Measurements from ENCODE around the gene THEMIS2. TPM values are rescaled to one million over a fixed set of nuclear protein-coding genes. Genes with fewer than 3 reads are reported as not detected.

THEMIS2 gene
- total and polyA plus RNA-seq, 10 of the 15 experiments (the other 5 are each of a cell fraction or from before 2014, with no cell fraction given) = 9.1 to 114 (median 38.3) TPM

DNA sequence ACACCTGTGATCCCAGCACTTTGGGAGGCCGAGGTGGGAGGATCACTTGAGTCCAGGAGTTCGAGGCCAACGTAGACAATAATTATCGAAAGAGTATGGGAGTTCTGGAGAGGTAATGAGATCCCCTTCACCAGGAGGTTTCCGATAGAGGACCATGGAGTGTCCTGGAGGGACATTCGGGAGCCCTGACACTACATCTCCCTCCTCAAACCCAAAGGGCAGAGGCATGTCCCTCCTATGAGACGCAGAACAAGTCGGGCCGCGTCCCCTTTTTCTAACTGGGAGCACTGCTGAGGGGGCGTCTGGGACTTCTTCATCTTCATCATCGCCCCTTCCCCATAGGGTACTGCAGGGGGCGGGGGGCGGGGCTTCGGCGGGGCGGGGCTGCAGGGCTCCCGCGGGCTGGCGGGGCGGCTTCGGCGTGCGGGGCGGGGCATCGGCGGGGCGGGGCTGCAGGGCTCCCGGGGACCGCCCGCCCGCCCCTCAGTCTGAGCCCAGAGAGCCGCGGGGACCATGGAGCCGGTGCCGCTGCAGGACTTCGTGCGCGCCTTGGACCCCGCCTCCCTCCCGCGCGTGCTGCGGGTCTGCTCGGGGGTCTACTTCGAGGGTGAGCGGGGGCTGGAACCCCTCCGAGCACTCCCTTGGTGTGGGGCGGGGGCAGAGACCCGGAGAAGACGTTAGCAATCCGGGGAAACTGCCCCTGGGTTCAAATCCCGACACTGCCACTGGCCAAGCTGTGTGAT is at the start of gene THEMIS2 (continued):
- TF ChIP-seq HDAC6 (IDR thresholded peaks at IDR 0.05; ENCODE audit: unreplicated experiment) (no peak), NR2C1 (IDR thresholded peaks at IDR 0.05) (no peak), NR2C2 (IDR thresholded peaks at IDR 0.05; ENCODE audit: borderline replicate concordance, control insufficient read depth, insufficient read length, low read depth) (no peak), JUND (IDR thresholded peaks at IDR 0.05; ENCODE audit: low read depth, low read length) (no peak), CBFB (IDR thresholded peaks at IDR 0.05; ENCODE audit: low read depth) (no peak), BCL11A (IDR thresholded peaks at IDR 0.05; ENCODE audit: low read depth, low read length) (no peak), BHLHE40 (IDR thresholded peaks at IDR 0.05; ENCODE audit: borderline replicate concordance in 1 of 2, low read depth in 2 of 2, low read length in 1 of 2) (0 out of 4 replicates have a peak, but pooled peaks of 1 of the 2 experiments have one; percentile 26), CHD4 (IDR thresholded peaks at IDR 0.05) (0 out of 2 replicates have a peak, but pooled peaks have one; percentile 26), ASH2L (IDR thresholded peaks at IDR 0.05; ENCODE audit: borderline replicate concordance, low read depth) (no peak), SPI1 (IDR thresholded peaks at IDR 0.05; ENCODE audit: borderline replicate concordance, insufficient read depth, low read depth, low read length) (no peak), RELB (IDR thresholded peaks at IDR 0.05; ENCODE audit: low read depth) (no peak), IKZF1 (conservative IDR thresholded peaks at IDR 0.05) (peak; percentile 18; the same call in 1 of the 2 replicates), ZSCAN29 (IDR thresholded peaks at IDR 0.05) (no peak), ZZZ3 (IDR thresholded peaks at IDR 0.05; ENCODE audit: control insufficient read depth, insufficient read length, low read depth) (no peak), TBL1XR1 (IDR thresholded peaks at IDR 0.05; ENCODE audit: low read depth, low read length) (no peak), EED (IDR thresholded peaks at IDR 0.05; ENCODE audit: low read depth) (no peak), STAT1 (conservative IDR thresholded peaks at IDR 0.05) (no peak), SIX5 (IDR thresholded peaks at IDR 0.05; ENCODE audit: low read depth, low read length, severe bottlenecking) (no peak), RAD21 (IDR thresholded peaks at IDR 0.05; ENCODE audit: insufficient read depth, low read depth, low read length) (no peak), NFIC (IDR thresholded peaks at IDR 0.05; ENCODE audit: low read depth, low read length) (no peak), KAT2A (conservative IDR thresholded peaks at IDR 0.05; ENCODE audit: control insufficient read depth, low read depth, low read length) (no peak), NFYA (IDR thresholded peaks at IDR 0.05; ENCODE audit: borderline replicate concordance, low read depth, low read length) (no peak), BRCA1 (IDR thresholded peaks at IDR 0.05; ENCODE audit: low read depth, low read length) (no peak), PKNOX1 (IDR thresholded peaks at IDR 0.05) (no peak), EGR1 (IDR thresholded peaks at IDR 0.05; ENCODE audit: borderline replicate concordance in 1 of 2, low read depth in 2 of 2, low read length in 2 of 2) (0 out of 3 replicates have a peak, but pooled peaks of 1 of the 2 experiments have one; percentile 10), ATF7 (IDR thresholded peaks at IDR 0.05; ENCODE audit: low read depth) (no peak), SREBF1 (IDR thresholded peaks at IDR 0.05; ENCODE audit: low read length) (no peak), FOXM1 (IDR thresholded peaks at IDR 0.05; ENCODE audit: low read depth, low read length) (no peak), ETV6 (conservative IDR thresholded peaks at IDR 0.05 in 1 of 2, IDR thresholded peaks at IDR 0.05 in 1 of 2; ENCODE audit: borderline replicate concordance in 1 of 2, low read depth in 1 of 2) (no peak), TCF7 (IDR thresholded peaks at IDR 0.05; ENCODE audit: borderline replicate concordance) (no peak), NFXL1 (IDR thresholded peaks at IDR 0.05; ENCODE audit: borderline replicate concordance) (no peak)

Measured in GM12878 (cell line).